Astrocyte (in vitro differentiated cells and primary cell): ENCODE measurements around the gene HERPUD1.

Source experiments
- CTCF ChIP-seq: IDR thresholded peaks from 2 replicates; pipeline ENCODE4 v1.5.1; 2011; ENCODE audit warnings: low read depth, mild to moderate bottlenecking, inconsistent platforms, low read length, moderate library complexity; ENCODE audit not compliant: insufficient read depth
- EZH2 ChIP-seq: IDR thresholded peaks from 2 replicates; pipeline ENCODE4 v1.6.1; 2012; ENCODE audit warnings: mild to moderate bottlenecking, low read length, inconsistent platforms; ENCODE audit not compliant: insufficient read depth

- TF ChIP-seq CTCF: no peak
- no peak for TF ChIP-seq EZH2
Observed at GRCh38 chr16:56944954-56945839, 13.3 kb downstream of the HERPUD1 start.
